Neural cell (in vitro differentiated cells): ENCODE results near the gene DUSP28. TPM values are rescaled to one million over a fixed set of nuclear protein-coding genes. Genes with fewer than 3 reads are reported as not detected.

Experiments used
- H2AFZ ChIP-seq: fragments of 200-600, 300-800 bp; sonication (generic), shearing (Covaris generic); 2 replicates; pipeline ENCODE4 v1.6.0; 2014; ENCODE audit warnings: low read depth, mild to moderate bottlenecking, antibody characterized with exemption, low read length, moderate library complexity
- H3F3A ChIP-seq: fragments of 200-600 bp; shearing (Covaris generic); 2 replicates; pipeline ENCODE4 v1.6.1; 2016; ENCODE audit warnings: mild to moderate bottlenecking, moderate library complexity, mixed read lengths, antibody characterized with exemption, low read length; ENCODE audit not compliant: insufficient read depth, poor library complexity, severe bottlenecking
- H3K27ac ChIP-seq: fragments of 200-600, 300-800 bp; sonication (generic), shearing (Covaris generic); 2 replicates; pipeline ENCODE4 v1.5.1; 2014; ENCODE audit warnings: mild to moderate bottlenecking, low read length, moderate library complexity
- H3K27me3 ChIP-seq: fragments of 300-800, 200-600 bp; sonication (generic), shearing (Covaris generic); 2 replicates; pipeline ENCODE4 v1.6.0; 2014; ENCODE audit warnings: mild to moderate bottlenecking, low read depth, low read length, moderate library complexity; ENCODE audit not compliant: insufficient read depth
- H3K36me3 ChIP-seq: fragments of 300-800, 200-600 bp; sonication (generic), shearing (Covaris generic); 2 replicates; pipeline ENCODE4 v1.5.1; 2014; ENCODE audit warnings: mild to moderate bottlenecking, antibody characterized with exemption, low read length, moderate library complexity; ENCODE audit not compliant: insufficient read depth
- H3K4me2 ChIP-seq: fragments of 300-800, 200-600 bp; sonication (generic), shearing (Covaris generic); 2 replicates; pipeline ENCODE4 v1.6.0; 2014; ENCODE audit warnings: mild to moderate bottlenecking, low read length
- H3K4me3 ChIP-seq: fragments of 300-800, 200-600 bp; sonication (generic), shearing (Covaris generic); 2 replicates; pipeline ENCODE4 v1.5.1; 2014; ENCODE audit warnings: mild to moderate bottlenecking, low read length, moderate library complexity
- H3K79me2 ChIP-seq: fragments of 200-600 bp; shearing (Covaris generic); replicated peaks from 2 replicates; pipeline ENCODE4 v1.6.0; 2014; ENCODE audit warnings: mild to moderate bottlenecking, low read length, moderate library complexity; ENCODE audit not compliant: insufficient read depth
- H3K9ac ChIP-seq: fragments of 300-800, 200-600 bp; sonication (generic), shearing (Covaris generic); 2 replicates; pipeline ENCODE4 v1.6.1; 2016; ENCODE audit warnings: mild to moderate bottlenecking, low read length, mixed read lengths
- H3K9me2 ChIP-seq: fragments of 200-600 bp; shearing (Covaris generic); 2 replicates; pipeline ENCODE4 v1.6.1; 2016; ENCODE audit warnings: mild to moderate bottlenecking, low read length, mixed read lengths; ENCODE audit not compliant: insufficient read depth
- H3K9me3 ChIP-seq: fragments of 200-600, 300-800 bp; sonication (generic), shearing (Covaris generic); 2 replicates; pipeline ENCODE4 v1.6.1; 2016; ENCODE audit warnings: mild to moderate bottlenecking, mixed run types, low read length, moderate library complexity, mixed read lengths
- H4K20me1 ChIP-seq: fragments of 200-600 bp; shearing (Covaris generic); 2 replicates; pipeline ENCODE4 v1.6.1; 2016; ENCODE audit warnings: mild to moderate bottlenecking, mixed run types; ENCODE audit not compliant: insufficient read depth
- EP300 ChIP-seq: fragments of 450-650 bp; conservative IDR thresholded peaks from 2 replicates; pipeline ENCODE4 v1.6.1; 2014; ENCODE audit warnings: antibody characterized with exemption, mild to moderate bottlenecking, moderate library complexity; ENCODE audit not compliant: poor library complexity, severe bottlenecking
- EZH2 ChIP-seq: fragments of 200-600, 300-800 bp; shearing (Covaris generic), sonication (generic); IDR thresholded peaks from 2 replicates; pipeline ENCODE4 v1.6.1; 2014; ENCODE audit warnings: antibody characterized with exemption, low read length, borderline replicate concordance, mild to moderate bottlenecking; ENCODE audit not compliant: insufficient read depth, poor library complexity, severe bottlenecking
- MXI1 ChIP-seq: fragments of 450-650 bp; conservative IDR thresholded peaks from 2 replicates; pipeline ENCODE4 v1.6.1; 2014; ENCODE audit warnings: antibody characterized with exemption, mild to moderate bottlenecking; ENCODE audit not compliant: poor library complexity, severe bottlenecking
- POLR2AphosphoS5 ChIP-seq: IDR thresholded peaks from 2 replicates; pipeline ENCODE4 v1.6.1; 2012
- RAD21 ChIP-seq: fragments of 450-650 bp; conservative IDR thresholded peaks from 2 replicates; pipeline ENCODE4 v1.6.1; 2014; ENCODE audit warnings: antibody characterized with exemption, mild to moderate bottlenecking, moderate library complexity
- SMC3 ChIP-seq: fragments of 450-650 bp; conservative IDR thresholded peaks from 2 replicates; pipeline ENCODE4 v1.6.1; 2014; ENCODE audit warnings: antibody characterized with exemption, mild to moderate bottlenecking, moderate library complexity; ENCODE audit not compliant: poor library complexity
- TAF1 ChIP-seq: IDR thresholded peaks from 2 replicates; pipeline ENCODE4 v1.6.1; 2012; ENCODE audit warnings: low read depth
- polyA plus RNA-seq: library from polyadenylated mRNA; depleted of rRNA; stranded (reverse); fragments of >200 nt; gene quantifications from 2 replicates; pipeline ENCODE4 v1.2.3, GENCODE V29; 2014
- TF ChIP-seq, protein P1 (sequence below): IDR thresholded peaks from 2 replicates; pipeline ENCODE4 v1.6.1; 2012; ENCODE audit warnings: borderline replicate concordance
- TF ChIP-seq, protein P2 (sequence below): fragments of 450-650 bp; IDR thresholded peaks from 2 replicates; pipeline ENCODE4 v1.5.1; 2014; ENCODE audit warnings: antibody characterized with exemption, mild to moderate bottlenecking, moderate library complexity; ENCODE audit not compliant: poor library complexity, severe bottlenecking

The DUSP28 gene
- polyA plus RNA-seq, 1 donor from 2014 or later: 26.6 TPM

GRCh38 chr2:240571314-240571973 is 11.3 kb downstream of the DUSP28 start:
- no peak overlapping the region for H3K4me3 ChIP-seq
- no peak overlapping the region for H3K27ac ChIP-seq
- no peaks in the 10 kb centered on the region for H3K36me3 ChIP-seq

GRCh38 chr2:240572141-240573031 is 12.2 kb downstream of the DUSP28 start:
- Histone ChIP-seq H3K4me3 (no peak overlapping the region), H3K36me3 (no peaks in the 10 kb centered on the region), H3K79me2 (peaks cover 6% of the 10 kb centered on the region), H3K27me3 (no peaks in the 10 kb centered on the region), H3K4me2 (no peak overlapping the region), H3K9me3 (no peaks in the 10 kb centered on the region), H4K20me1 (no peaks in the 10 kb centered on the region), H3K27ac (no peak overlapping the region), H3K9ac (no peak overlapping the region), H3F3A (peaks cover 2% of the 10 kb centered on the region), H3K9me2 (no peaks in the 10 kb centered on the region), H2AFZ (no peak overlapping the region)
- TF ChIP-seq EZH2 (no peak), SMC3 (no peak), POLR2AphosphoS5 (no peak), EP300 (no peak), RAD21 (no peak)
- TF ChIP-seq, protein P1, sequence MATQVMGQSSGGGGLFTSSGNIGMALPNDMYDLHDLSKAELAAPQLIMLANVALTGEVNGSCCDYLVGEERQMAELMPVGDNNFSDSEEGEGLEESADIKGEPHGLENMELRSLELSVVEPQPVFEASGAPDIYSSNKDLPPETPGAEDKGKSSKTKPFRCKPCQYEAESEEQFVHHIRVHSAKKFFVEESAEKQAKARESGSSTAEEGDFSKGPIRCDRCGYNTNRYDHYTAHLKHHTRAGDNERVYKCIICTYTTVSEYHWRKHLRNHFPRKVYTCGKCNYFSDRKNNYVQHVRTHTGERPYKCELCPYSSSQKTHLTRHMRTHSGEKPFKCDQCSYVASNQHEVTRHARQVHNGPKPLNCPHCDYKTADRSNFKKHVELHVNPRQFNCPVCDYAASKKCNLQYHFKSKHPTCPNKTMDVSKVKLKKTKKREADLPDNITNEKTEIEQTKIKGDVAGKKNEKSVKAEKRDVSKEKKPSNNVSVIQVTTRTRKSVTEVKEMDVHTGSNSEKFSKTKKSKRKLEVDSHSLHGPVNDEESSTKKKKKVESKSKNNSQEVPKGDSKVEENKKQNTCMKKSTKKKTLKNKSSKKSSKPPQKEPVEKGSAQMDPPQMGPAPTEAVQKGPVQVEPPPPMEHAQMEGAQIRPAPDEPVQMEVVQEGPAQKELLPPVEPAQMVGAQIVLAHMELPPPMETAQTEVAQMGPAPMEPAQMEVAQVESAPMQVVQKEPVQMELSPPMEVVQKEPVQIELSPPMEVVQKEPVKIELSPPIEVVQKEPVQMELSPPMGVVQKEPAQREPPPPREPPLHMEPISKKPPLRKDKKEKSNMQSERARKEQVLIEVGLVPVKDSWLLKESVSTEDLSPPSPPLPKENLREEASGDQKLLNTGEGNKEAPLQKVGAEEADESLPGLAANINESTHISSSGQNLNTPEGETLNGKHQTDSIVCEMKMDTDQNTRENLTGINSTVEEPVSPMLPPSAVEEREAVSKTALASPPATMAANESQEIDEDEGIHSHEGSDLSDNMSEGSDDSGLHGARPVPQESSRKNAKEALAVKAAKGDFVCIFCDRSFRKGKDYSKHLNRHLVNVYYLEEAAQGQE: no peak
- TF ChIP-seq, protein P2, sequence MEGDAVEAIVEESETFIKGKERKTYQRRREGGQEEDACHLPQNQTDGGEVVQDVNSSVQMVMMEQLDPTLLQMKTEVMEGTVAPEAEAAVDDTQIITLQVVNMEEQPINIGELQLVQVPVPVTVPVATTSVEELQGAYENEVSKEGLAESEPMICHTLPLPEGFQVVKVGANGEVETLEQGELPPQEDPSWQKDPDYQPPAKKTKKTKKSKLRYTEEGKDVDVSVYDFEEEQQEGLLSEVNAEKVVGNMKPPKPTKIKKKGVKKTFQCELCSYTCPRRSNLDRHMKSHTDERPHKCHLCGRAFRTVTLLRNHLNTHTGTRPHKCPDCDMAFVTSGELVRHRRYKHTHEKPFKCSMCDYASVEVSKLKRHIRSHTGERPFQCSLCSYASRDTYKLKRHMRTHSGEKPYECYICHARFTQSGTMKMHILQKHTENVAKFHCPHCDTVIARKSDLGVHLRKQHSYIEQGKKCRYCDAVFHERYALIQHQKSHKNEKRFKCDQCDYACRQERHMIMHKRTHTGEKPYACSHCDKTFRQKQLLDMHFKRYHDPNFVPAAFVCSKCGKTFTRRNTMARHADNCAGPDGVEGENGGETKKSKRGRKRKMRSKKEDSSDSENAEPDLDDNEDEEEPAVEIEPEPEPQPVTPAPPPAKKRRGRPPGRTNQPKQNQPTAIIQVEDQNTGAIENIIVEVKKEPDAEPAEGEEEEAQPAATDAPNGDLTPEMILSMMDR: no peak

More at GRCh38 chr2:240571314-240571973, 11.3 kb downstream of the DUSP28 start:
- Histone ChIP-seq H3K27me3 (no peaks in the 10 kb centered on the region), H3K9me2 (no peaks in the 10 kb centered on the region), H3K9ac (no peak overlapping the region), H3K4me2 (no peak overlapping the region), H2AFZ (no peak overlapping the region), H3K79me2 (peaks cover 6% of the 10 kb centered on the region), H4K20me1 (no peaks in the 10 kb centered on the region), H3F3A (peaks cover 3% of the 10 kb centered on the region), H3K9me3 (no peaks in the 10 kb centered on the region)
- TF ChIP-seq MXI1: no peak
- no peak for TF ChIP-seq EP300
- no peak for TF ChIP-seq POLR2AphosphoS5
- no peak for TF ChIP-seq TAF1
- TF ChIP-seq, protein P1: no peak
- no peak for TF ChIP-seq RAD21
- TF ChIP-seq EZH2: no peak
- no peak for TF ChIP-seq SMC3
- TF ChIP-seq, protein P2: no peak
